PC-9 (cell line): ENCODE data around the gene GPX4. TPM values are rescaled to one million over a fixed set of nuclear protein-coding genes. Genes with fewer than 3 reads are reported as not detected.

Experiments
- BruUV-seq: library from RNA; stranded (reverse); fragments of 400-500 nt; replicated peaks from 2 replicates; lab custom pipeline; 2021; lab: Mats Ljungman, UMichigan
- CTCF ChIA-PET: fragments of 300-600 bp; sonication (Branson Sonifier 250); formaldehyde crosslinking; loops from one replicate; lab custom pipeline; 2022; ENCODE audit warnings: antibody characterized with exemption; lab: Charles Lee
- POLR2A ChIA-PET: fragments of 300-600 bp; sonication (Branson Sonifier 250); formaldehyde crosslinking; loops from one replicate; lab custom pipeline; 2022; ENCODE audit warnings: antibody characterized with exemption; ENCODE audit not compliant: unreplicated experiment; lab: Charles Lee
- DNase-seq, 2 experiments: peaks; one replicate each; pipeline versions ENCODE4 v3.0.0 to v3.0.0-alpha.2; 2015 to 2022; ENCODE audit warnings: mixed read lengths in 1 of 2
- H2AFZ ChIP-seq: fragments of 200-600 bp; sonication (generic); 2 replicates; pipeline ENCODE4 v1.8.1; 2017; ENCODE audit warnings: antibody characterized with exemption
- H3F3A ChIP-seq: fragments of 200-600 bp; sonication (generic); 2 replicates; pipeline ENCODE4 v1.8.1; 2017; ENCODE audit warnings: antibody characterized with exemption, mild to moderate bottlenecking, low read depth; ENCODE audit not compliant: insufficient read depth
- H3K27ac ChIP-seq: fragments of 200-600 bp; sonication (generic); 2 replicates; pipeline ENCODE4 v1.6.1; 2016; ENCODE audit warnings: mixed run types
- H3K27me3 ChIP-seq: fragments of 200-600 bp; sonication (generic); 2 replicates; pipeline ENCODE4 v1.6.1; 2016; ENCODE audit warnings: low read depth, mixed run types; ENCODE audit not compliant: insufficient read depth
- H3K36me3 ChIP-seq: fragments of 200-600 bp; sonication (generic); 2 replicates; pipeline ENCODE4 v1.6.1; 2016; ENCODE audit warnings: low read depth, mixed run types
- H3K4me1 ChIP-seq: fragments of 200-600 bp; sonication (generic); replicated peaks from 2 replicates; pipeline ENCODE4 v1.6.1; 2016; ENCODE audit warnings: mixed run types; ENCODE audit not compliant: insufficient read depth
- H3K4me2 ChIP-seq: fragments of 200-600 bp; sonication (generic); 2 replicates; pipeline ENCODE4 v1.6.1; 2017; ENCODE audit warnings: mixed run types
- H3K4me3 ChIP-seq: fragments of 200-600 bp; sonication (generic); 2 replicates; pipeline ENCODE4 v1.6.1; 2016; ENCODE audit warnings: mixed run types
- H3K79me2 ChIP-seq: fragments of 200-600 bp; sonication (generic); 2 replicates; pipeline ENCODE4 v1.6.1; 2017; ENCODE audit warnings: low read depth, mixed run types
- H3K9me2 ChIP-seq: fragments of 200-600 bp; sonication (generic); 2 replicates; pipeline ENCODE4 v1.8.1; 2017; ENCODE audit warnings: mild to moderate bottlenecking; ENCODE audit not compliant: insufficient read depth
- H3K9me3 ChIP-seq: fragments of 200-600 bp; sonication (generic); 2 replicates; pipeline ENCODE4 v1.8.1; 2016; ENCODE audit warnings: low read depth; ENCODE audit not compliant: insufficient read depth
- H4K20me1 ChIP-seq: fragments of 200-600 bp; sonication (generic); 2 replicates; pipeline ENCODE4 v1.8.1; 2017; ENCODE audit not compliant: insufficient read depth
- CTCF ChIP-seq: fragments of 200-600 bp; sonication (generic); conservative IDR thresholded peaks from 2 replicates; pipeline ENCODE4 v1.6.1; 2017; ENCODE audit warnings: mixed run types, antibody characterized with exemption, mild to moderate bottlenecking, moderate library complexity
- EZH2 ChIP-seq: fragments of 200-600 bp; sonication (generic); IDR thresholded peaks from 2 replicates; pipeline ENCODE4 v1.8.0; 2017; ENCODE audit warnings: antibody characterized with exemption, low read depth
- intact Hi-C: fragments of 100-400 bp; cut with micrococcal nuclease; formaldehyde crosslinking; loops from one replicate; pipeline ENCODE4 v1.10.0; 2022; ENCODE audit not compliant: unreplicated experiment
- total RNA-seq: library from RNA; stranded (reverse); gene quantifications from 2 replicates; pipeline ENCODE4 v1.2.3, GENCODE V29; 2021

GPX4 gene
- total RNA-seq, 1 experiment from 2014 or later = 465 TPM

GRCh38 chr19:1141944-1142343, 38.1 kb downstream of the GPX4 start:
- H3K4me2 ChIP-seq = no peak overlapping the region
- no peak overlapping the region for H3K4me3 ChIP-seq
- intact Hi-C loops = no loop called here
- POLR2A ChIA-PET = no interaction called here
- no peak for DNase-seq
- H2AFZ ChIP-seq = no peak overlapping the region
- no peaks in the 10 kb centered on the region for H3K4me1 ChIP-seq
- 0 out of 2 replicates have a peak, but pooled peaks cover 6% of the 10 kb centered on the region for H4K20me1 ChIP-seq
- 0 out of 2 replicates have a peak, but pooled peaks cover 6% of the 10 kb centered on the region for H3F3A ChIP-seq
- no peaks in the 10 kb centered on the region for H3K27me3 ChIP-seq
- H3K27ac ChIP-seq = no peak overlapping the region
- BruUV-seq = no TSS peak
- no peak for TF ChIP-seq CTCF
- no peak for TF ChIP-seq EZH2
- no peaks in the 10 kb centered on the region for H3K9me2 ChIP-seq
- no peaks in the 10 kb centered on the region for H3K79me2 ChIP-seq
- no peaks in the 10 kb centered on the region for H3K36me3 ChIP-seq
- no peaks in the 10 kb centered on the region for H3K9me3 ChIP-seq
- CTCF ChIA-PET = no interaction called here

GRCh38 chr19:1143828-1144399, 40.1 kb downstream of the GPX4 start:
- Histone ChIP-seq H3K36me3 (no peaks in the 10 kb centered on the region), H3K9me2 (no peaks in the 10 kb centered on the region), H2AFZ (no peak overlapping the region), H3K4me1 (no peaks in the 10 kb centered on the region), H3K4me2 (no peak overlapping the region), H3K9me3 (no peaks in the 10 kb centered on the region), H4K20me1 (0 out of 2 replicates have a peak, but pooled peaks cover 5% of the 10 kb centered on the region), H3K4me3 (no peak overlapping the region), H3K27me3 (no peaks in the 10 kb centered on the region), H3K27ac (no peak overlapping the region), H3K79me2 (no peaks in the 10 kb centered on the region), H3F3A (peaks cover 6% of the 10 kb centered on the region; the same call in 1 of the 2 replicates)
- ChIA-PET POLR2A (no interaction called here), CTCF (no interaction called here)
- no TSS peak for BruUV-seq
- no peak for DNase-seq
- TF ChIP-seq EZH2 = no peak
- no peak for TF ChIP-seq CTCF
- intact Hi-C loops = no loop called here

GRCh38 chr19:1144741-1145140, 40.9 kb downstream of the GPX4 start:
- Histone ChIP-seq H3K36me3 (no peaks in the 10 kb centered on the region), H4K20me1 (no peaks in the 10 kb centered on the region), H3F3A (peaks cover 3% of the 10 kb centered on the region; the same call in 1 of the 2 replicates), H3K27me3 (no peaks in the 10 kb centered on the region), H3K9me2 (no peaks in the 10 kb centered on the region), H3K9me3 (no peaks in the 10 kb centered on the region), H2AFZ (no peak overlapping the region), H3K27ac (no peak overlapping the region), H3K4me3 (no peak overlapping the region), H3K4me1 (no peaks in the 10 kb centered on the region), H3K4me2 (no peak overlapping the region), H3K79me2 (no peaks in the 10 kb centered on the region)
- no peak for TF ChIP-seq CTCF
- TF ChIP-seq EZH2 = no peak
- intact Hi-C loops = no loop called here
- POLR2A ChIA-PET = no interaction called here
- BruUV-seq = no TSS peak
- CTCF ChIA-PET = no interaction called here
- DNase-seq = no peak
